LNCaP clone FGC (cell line): ENCODE measurements around the gene BET1.

ENCODE experiments used
- DNase-seq: peaks from one replicate; pipeline ENCODE4 v3.0.0-alpha.2; 2011; ENCODE audit warnings: low read depth
- H3K4me3 ChIP-seq: 2 replicates; pipeline ENCODE4 v1.5.1; 2011; ENCODE audit warnings: mild to moderate bottlenecking, low read depth, low read length, control low read depth
- CTCF ChIP-seq: IDR thresholded peaks from 2 replicates; pipeline ENCODE4 v1.5.1; 2012; ENCODE audit warnings: mild to moderate bottlenecking; ENCODE audit not compliant: control insufficient read depth, insufficient read depth; ENCODE audit errors: extremely low read depth

The BET1 gene

GRCh38 chr7:93948873-93949272 is 55.3 kb downstream of the BET1 start:
- no peak overlapping the region for H3K4me3 ChIP-seq
- no peak for TF ChIP-seq CTCF
- no peak for DNase-seq

GRCh38 chr7:93948106-93948505 is 56.0 kb downstream of the BET1 start:
- DNase-seq, result no peak
- no peak for TF ChIP-seq CTCF

GRCh38 chr7:93945756-93946535 is 58.2 kb downstream of the BET1 start:
- TF ChIP-seq CTCF, result no peak
- no peak overlapping the region for H3K4me3 ChIP-seq
- no peak for DNase-seq

More at GRCh38 chr7:93948106-93948505, 56.0 kb downstream of the BET1 start:
- H3K4me3 ChIP-seq, result no peak overlapping the region

- TF ChIP-seq CTCF, result no peak
- DNase-seq, result no peak
- H3K4me3 ChIP-seq, result no peak overlapping the region
Observed at GRCh38 chr7:93945083-93945482, 59.1 kb downstream of the BET1 start.

DNA sequence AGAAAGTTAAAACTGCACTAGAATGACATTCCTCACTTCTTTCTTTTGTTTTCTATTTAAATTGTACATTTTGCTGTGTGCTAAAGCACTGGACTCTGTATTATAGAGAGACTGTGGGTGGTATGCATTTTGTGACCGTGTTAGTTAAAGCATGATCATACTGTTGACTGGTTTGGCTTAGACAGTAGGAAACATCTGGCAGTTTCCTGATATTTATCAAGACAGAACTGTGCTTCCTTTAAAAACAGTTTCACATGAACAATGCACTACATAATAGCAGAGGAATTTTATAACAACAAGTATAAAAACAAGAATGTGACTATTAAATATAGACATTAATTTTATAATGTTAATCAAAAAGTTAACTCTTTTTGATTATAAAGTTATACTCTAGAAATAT is 59.5 kb downstream of the BET1 start:
- DNase-seq, result no peak
- TF ChIP-seq CTCF, result no peak
- no peak overlapping the region for H3K4me3 ChIP-seq

DNA sequence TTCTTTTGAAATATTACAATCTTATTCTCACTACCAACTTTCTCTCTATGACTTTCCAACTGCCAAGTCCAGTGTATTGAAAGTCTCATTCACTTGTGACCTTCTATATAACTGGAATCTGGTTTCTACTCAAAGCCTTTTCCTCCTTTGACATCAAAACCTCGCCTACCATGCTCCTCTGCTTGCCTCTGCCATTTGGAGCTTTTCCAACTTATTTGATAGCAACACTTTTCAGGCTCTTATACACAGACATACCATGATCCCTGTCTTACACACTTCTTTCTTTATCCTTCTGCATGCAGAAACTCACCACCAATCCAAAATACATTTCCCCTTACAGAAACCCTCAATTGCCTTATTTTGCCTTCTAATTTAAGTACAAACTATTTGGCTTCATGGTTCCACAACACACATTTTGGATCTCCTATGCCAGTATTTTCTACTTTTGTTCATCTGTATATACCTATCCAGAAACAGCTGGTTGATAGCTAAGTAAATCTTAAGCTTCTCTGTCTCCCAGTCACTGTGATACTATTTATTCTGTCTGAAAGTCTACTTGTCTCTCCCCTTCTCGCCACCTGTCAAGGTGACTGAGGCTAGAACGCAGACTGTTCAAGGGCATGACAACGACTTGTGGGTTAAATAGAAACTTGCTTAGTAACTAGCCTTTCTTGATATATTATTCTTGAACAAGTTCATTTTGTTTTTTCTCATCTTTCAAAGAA is 60.2 kb downstream of the BET1 start:
- TF ChIP-seq CTCF, result no peak
- no peak for DNase-seq
- H3K4me3 ChIP-seq, result no peak overlapping the region
